ENCODE results near the gene MLPH. TPM values are rescaled to one million over a fixed set of nuclear protein-coding genes. Genes with fewer than 3 reads are reported as not detected.
A peak's percentile ranks its signal among the peaks of the same experiment; 100 is the strongest.

Gene MLPH
- total and polyA plus RNA-seq, 2 of the 13 experiments (the other 11 are each of a cell fraction or from before 2014, with no cell fraction given) = 0.12 TPM; not detected in 1

GRCh38 chr2:237601453-237602116 lies 114.5 kb downstream of the MLPH start (continued):
- TF ChIP-seq ZNF609 (CRISPR knock-in tag; IDR thresholded peaks at IDR 0.05; ENCODE audit: borderline replicate concordance) (peak; percentile 36; the same call in 1 of the 2 replicates), MIER3 (CRISPR knock-in tag; IDR thresholded peaks at IDR 0.05; ENCODE audit: borderline replicate concordance) (no peak), ZNF781 (CRISPR knock-in tag; IDR thresholded peaks at IDR 0.05; ENCODE audit: borderline replicate concordance, not compliant biosample characterization) (no peak), JARID2 (CRISPR knock-in tag; IDR thresholded peaks at IDR 0.05; ENCODE audit: insufficient replicate concordance) (no peak), FOXK2 (IDR thresholded peaks at IDR 0.05) (no peak), RORA (CRISPR knock-in tag; IDR thresholded peaks at IDR 0.05) (no peak), ZNF430 (CRISPR knock-in tag; IDR thresholded peaks at IDR 0.05) (peak; percentile 72; the same call in 1 of the 2 replicates), ZBTB38 (CRISPR knock-in tag; IDR thresholded peaks at IDR 0.05) (peak; percentile 87), SNAPC2 (CRISPR knock-in tag; IDR thresholded peaks at IDR 0.05) (peak; percentile 92), ZHX1 (CRISPR knock-in tag; IDR thresholded peaks at IDR 0.05; ENCODE audit: low read depth) (no peak), SAFB2 (CRISPR knock-in tag; IDR thresholded peaks at IDR 0.05; ENCODE audit: borderline replicate concordance, low read depth) (no peak), ZNF691 (CRISPR knock-in tag; IDR thresholded peaks at IDR 0.05; ENCODE audit: borderline replicate concordance, low read depth) (0 out of 2 replicates have a peak, but pooled peaks have one; percentile 31), U2AF2 (IDR thresholded peaks at IDR 0.05; ENCODE audit: low read depth, low read length) (no peak), ZNF773 (CRISPR knock-in tag; IDR thresholded peaks at IDR 0.05; ENCODE audit: borderline replicate concordance) (no peak), CCAR2 (optimal IDR thresholded peaks at IDR 0.05; ENCODE audit: low read depth, low read length) (peak; percentile 11), BATF2 (CRISPR knock-in tag; IDR thresholded peaks at IDR 0.05) (no peak), ZNF737 (CRISPR knock-in tag; IDR thresholded peaks at IDR 0.05; ENCODE audit: borderline replicate concordance) (no peak), PBX3 (CRISPR knock-in tag; IDR thresholded peaks at IDR 0.05; ENCODE audit: borderline replicate concordance) (no peak)
